Ovary (tissue), 9 donors: ENCODE data around the gene PAOX. TPM values are rescaled to one million over a fixed set of nuclear protein-coding genes. Genes with fewer than 3 reads are reported as not detected.

Source experiments
- DNase-seq, 5 donors: peaks; one replicate each; pipeline ENCODE4 v3.0.0-alpha.2; 2019 to 2020
- H3K27ac ChIP-seq, 2 donors: fragments of 200-600 bp; one replicate each; pipeline versions ENCODE4 v1.5.1 to v1.8.0; 2019 to 2022
- H3K27me3 ChIP-seq: fragments of 200-600 bp; one replicate; pipeline ENCODE4 v1.8.0; 2022
- H3K36me3 ChIP-seq: fragments of 200-600 bp; sonication (generic); one replicate; pipeline ENCODE4 v1.5.1; 2019
- H3K4me1 ChIP-seq: one replicate; pipeline ENCODE4 v1.8.1; 2013; ENCODE audit warnings: mild to moderate bottlenecking, moderate library complexity; ENCODE audit not compliant: insufficient read depth
- H3K4me3 ChIP-seq: fragments of 200-600 bp; sonication (generic); one replicate; pipeline ENCODE4 v1.5.1; 2017
- H3K9me3 ChIP-seq, 2 donors: fragments of 200-600 bp in 1 of 2; sonication (generic) in 1 of 2; one replicate each; pipeline versions ENCODE4 v1.5.1 to v1.8.1; 2013 to 2019; ENCODE audit warnings: mild to moderate bottlenecking in 1 of 2, moderate library complexity in 1 of 2
- CTCF ChIP-seq, 3 donors: fragments of 450-650 bp in 2 of 3; fragments of 200-600 bp in 1 of 3; IDR thresholded peaks; one replicate each; pipeline versions ENCODE4 v1.5.1 to v1.8.0; 2016 to 2022; ENCODE audit warnings: antibody characterized with exemption in 3 of 3, mild to moderate bottlenecking in 1 of 3
- EP300 ChIP-seq: sonication (generic); formaldehyde crosslinking; IDR thresholded peaks from one replicate; pipeline ENCODE4 v1.6.1; 2017; ENCODE audit warnings: antibody characterized with exemption
- POLR2A ChIP-seq: fragments of 450-650 bp; IDR thresholded peaks from one replicate; pipeline ENCODE4 v1.6.1; 2017; ENCODE audit warnings: antibody characterized with exemption, mild to moderate bottlenecking, moderate library complexity
- WGBS, 3 donors: extraction: QIAGEN DNeasy Blood & Tissue Kit in 1 of 3; methylation state at CpG; one replicate each; pipeline versions ENCODE4 v1.1.5 to v1.1.7; 2013 to 2017; 5-methylcytosine and 5-hydroxymethylcytosine counted together
- intact Hi-C, 4 donors: fragments of 100-400 bp; cut with DNase I; formaldehyde crosslinking; loops; one replicate each; pipeline versions ENCODE4 v1.11.0 to v1.15.1; 2022 to 2023
- polyA plus RNA-seq, 2 donors: library from polyadenylated mRNA; stranded (reverse); fragments of 200-250 nt in 1 of 2; fragments of 350-450 nt in 1 of 2; fragmentation: Illumina TruSeq in 1 of 2; extraction: RNeasy Lipid Tissue Mini Kit (QIAGEN cat#74804) in 1 of 2; gene quantifications; one replicate each; pipeline ENCODE4 v1.2.3, GENCODE V29; 2013 to 2014
- total RNA-seq, 7 donors: library from RNA; depleted of rRNA in 2 of 7; stranded (reverse); fragments of >200 nt in 2 of 7; fragmentation: NEBNext Ultra II Directional in 3 of 7; extraction: Animal tissue kit (Norgen Biotek cat#: 25700) in 3 of 7; gene quantifications; one replicate each; pipeline versions ENCODE4 v1.1.0 to v1.2.4, GENCODE V29; 2016 to 2023
- donor health status: DM: no; HTN: no; CAD: no; lungs with moderate emphysema.
- donor health status: DM: no; HTN: no; CAD: no.
- donor health status: Bipolar disorder and iron deficiency.
- donor health status: DM: yes; HTN: yes; CAD: no.
- donor health status: DM: no; HTN: no; CAD: no.
- donor health status: DM: yes; HTN: yes; CAD: no.

PAOX gene
- total and polyA plus RNA-seq, 9 donors, result 2.1 to 11.4 (median 8.7) TPM

GRCh38 chr10:133350950-133351329, 28.1 kb upstream of the PAOX start:
- intact Hi-C loops, result no loop called here
- DNase-seq, result no peak
- no peaks in the 10 kb centered on the region for H3K9me3 ChIP-seq
- no peaks in the 10 kb centered on the region for H3K36me3 ChIP-seq
- H3K4me3 ChIP-seq, result no peak overlapping the region
- H3K27ac ChIP-seq, result no peak overlapping the region
- TF ChIP-seq POLR2A (no peak), EP300 (no peak), CTCF (IDR thresholded peaks at IDR 0.05) (no peak)
- H3K4me1 ChIP-seq, result no peaks in the 10 kb centered on the region
- H3K27me3 ChIP-seq, result no peaks in the 10 kb centered on the region
- WGBS, 3 donors, result 11 to 24% (median 16%) methylated on average over 12 to 13 of the region's 13 CpGs

DNA sequence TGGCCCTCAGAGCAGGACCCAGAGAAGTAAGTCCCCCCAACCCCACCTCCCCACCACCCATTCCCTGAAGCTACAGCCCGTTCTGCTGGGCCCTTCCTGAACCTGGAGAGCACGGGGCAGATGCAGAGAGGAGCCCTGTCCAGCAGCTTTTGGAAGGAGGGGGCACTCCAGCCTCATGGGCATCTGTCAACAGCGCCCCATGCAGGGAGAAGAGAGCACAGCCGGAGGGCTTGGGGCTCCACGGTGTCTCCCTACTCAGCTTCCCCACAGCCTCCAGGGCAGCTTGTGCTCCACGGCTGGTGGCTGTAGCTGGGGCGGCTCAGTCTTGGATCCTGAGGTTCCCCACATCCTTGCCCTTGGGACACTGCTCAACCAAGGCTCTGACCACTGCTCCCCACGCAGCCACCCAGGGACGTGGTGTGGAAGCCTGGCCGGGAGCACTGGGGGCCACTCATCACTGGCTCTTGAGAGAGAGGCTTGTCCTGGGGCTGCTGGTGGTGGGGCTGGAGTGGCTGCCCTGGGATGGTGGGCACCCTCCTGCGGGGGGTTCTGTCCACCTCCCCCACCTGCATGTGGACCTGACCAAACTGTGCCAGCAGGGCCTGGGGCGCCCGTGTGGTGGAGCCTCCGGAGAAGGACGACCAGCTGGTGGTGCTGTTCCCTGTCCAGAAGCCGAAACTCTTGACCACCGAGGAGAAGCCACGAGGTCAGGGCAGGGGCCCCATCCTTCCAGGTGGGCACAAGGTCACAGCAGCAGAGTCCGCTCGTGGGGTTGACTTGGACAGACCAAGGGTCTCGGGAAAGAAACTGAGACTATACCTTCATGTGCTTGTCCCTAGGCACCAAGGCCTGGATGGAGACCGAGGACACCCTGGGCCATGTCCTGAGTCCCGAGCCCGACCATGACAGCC, 27.4 kb upstream of the PAOX start:
- Histone ChIP-seq H3K4me1 (peaks cover 1% of the 10 kb centered on the region), H3K4me3 (no peak overlapping the region), H3K9me3 (no peaks in the 10 kb centered on the region), H3K36me3 (no peaks in the 10 kb centered on the region), H3K27ac (no peak overlapping the region), H3K27me3 (no peaks in the 10 kb centered on the region)
- DNase-seq, result no peak
- intact Hi-C loops, result no loop called here
- WGBS, 3 donors, result 53 to 63% (median 60%) methylated on average over 18 to 24 of the region's 24 CpGs
- no peak for TF ChIP-seq POLR2A
- no peak for TF ChIP-seq CTCF (IDR thresholded peaks at IDR 0.05)
- TF ChIP-seq EP300, result no peak

DNA sequence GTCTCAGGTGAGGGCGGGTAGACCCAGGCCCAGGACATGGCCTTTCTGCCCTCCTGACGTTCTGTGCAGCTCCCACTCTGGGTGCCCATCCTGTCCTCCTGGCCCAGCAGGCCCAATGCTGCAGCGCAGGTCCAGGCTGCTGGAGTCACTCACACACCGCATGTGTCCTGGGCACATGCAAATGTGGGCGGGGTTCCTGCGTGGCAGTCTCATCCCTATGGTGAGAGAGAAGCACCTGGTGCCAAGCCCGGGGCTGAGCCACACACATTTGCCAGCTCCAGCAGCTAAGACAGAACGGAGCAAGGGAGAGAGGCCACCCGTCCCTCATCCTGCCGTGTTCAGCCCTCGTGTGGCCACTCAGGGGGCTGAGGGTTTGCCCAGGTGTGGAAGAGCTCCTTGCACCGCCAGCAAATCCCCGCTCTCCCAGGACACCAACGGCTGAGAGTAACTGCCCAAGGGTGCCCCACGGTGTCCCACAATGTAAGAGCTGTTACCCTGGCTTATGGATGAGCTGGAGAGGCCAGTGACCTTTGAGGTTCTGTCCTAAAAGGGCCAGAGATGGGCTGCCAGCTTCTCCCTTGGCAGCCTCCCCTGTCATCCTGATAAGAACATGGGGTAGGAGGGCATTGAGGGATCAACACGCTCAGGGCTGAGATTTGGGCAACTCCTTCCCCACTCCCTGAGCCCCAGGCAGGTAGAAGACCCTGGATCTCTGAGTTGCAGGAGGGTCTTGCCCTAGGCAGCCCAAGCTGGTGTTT, 25.7 kb upstream of the PAOX start:
- peaks cover 7% of the 10 kb centered on the region for H3K4me1 ChIP-seq
- DNase-seq, result no peak
- WGBS, 3 donors, result 64 to 71% (median 65%) methylated on average over 11 to 16 of the region's 16 CpGs
- H3K36me3 ChIP-seq, result no peaks in the 10 kb centered on the region
- no peak for TF ChIP-seq EP300
- no peak for TF ChIP-seq POLR2A
- TF ChIP-seq CTCF (IDR thresholded peaks at IDR 0.05), result no peak
- H3K27me3 ChIP-seq, result no peaks in the 10 kb centered on the region
- no peak overlapping the region for H3K4me3 ChIP-seq
- no peaks in the 10 kb centered on the region for H3K9me3 ChIP-seq
- no peak overlapping the region for H3K27ac ChIP-seq
- intact Hi-C loops, result no loop called here

- Histone ChIP-seq H3K9me3 (no peaks in the 10 kb centered on the region), H3K27me3 (no peaks in the 10 kb centered on the region), H3K36me3 (no peaks in the 10 kb centered on the region), H3K4me3 (no peak overlapping the region), H3K27ac (no peak overlapping the region), H3K4me1 (peaks cover 7% of the 10 kb centered on the region)
- DNase-seq, result no peak
- no peak for TF ChIP-seq POLR2A
- intact Hi-C loops, result no loop called here
- 78 to 89% (median 81%) methylated on average over 14 to 16 of the region's 16 CpGs for whole genome bisulfite sequencing, 3 donors
Observed at GRCh38 chr10:133353988-133354605, 25.0 kb upstream of the PAOX start.
